Activated CD8-positive, alpha-beta memory T cell treated with anti-CD3 and anti-CD28 coated beads for 1 hour (primary cell): ENCODE data around the gene ARSB.
"Not testable (repeated sequence)": the region's sequence is repeated elsewhere in the genome, so short reads cannot be mapped to it uniquely, and the experiment has no call there.

ENCODE experiments used
- DNase-seq, 2 donors: peaks; one replicate each; pipeline ENCODE4 v3.0.0-alpha.2; 2020; ENCODE audit warnings: low read depth in 1 of 2; ENCODE audit errors: extremely low read depth in 1 of 2

ARSB gene

GRCh38 chr5:78907255-78907891 is 77.7 kb downstream of the ARSB start:
- no peak for DNase-seq

GRCh38 chr5:78905084-78905938 is 79.8 kb downstream of the ARSB start:
- DNase-seq = no peak

DNA sequence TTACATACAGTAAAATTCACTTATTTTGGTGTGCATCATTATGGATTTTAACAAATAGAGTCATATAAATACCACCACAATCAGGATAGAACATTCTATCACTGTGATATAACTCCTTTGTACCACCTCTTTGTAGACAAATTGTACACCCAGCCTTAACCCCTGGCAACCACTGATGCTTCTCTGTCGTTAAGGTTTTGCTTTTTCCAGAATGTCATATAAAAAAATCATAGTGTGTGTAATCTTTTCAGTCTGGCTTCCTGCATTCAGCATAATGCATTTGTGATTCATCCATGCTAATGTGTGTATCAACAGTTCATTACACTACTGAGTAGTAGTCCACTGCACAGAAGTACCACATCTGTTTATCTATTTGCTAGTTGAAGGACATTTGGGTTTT is 81.2 kb downstream of the ARSB start:
- no peak for DNase-seq

DNA sequence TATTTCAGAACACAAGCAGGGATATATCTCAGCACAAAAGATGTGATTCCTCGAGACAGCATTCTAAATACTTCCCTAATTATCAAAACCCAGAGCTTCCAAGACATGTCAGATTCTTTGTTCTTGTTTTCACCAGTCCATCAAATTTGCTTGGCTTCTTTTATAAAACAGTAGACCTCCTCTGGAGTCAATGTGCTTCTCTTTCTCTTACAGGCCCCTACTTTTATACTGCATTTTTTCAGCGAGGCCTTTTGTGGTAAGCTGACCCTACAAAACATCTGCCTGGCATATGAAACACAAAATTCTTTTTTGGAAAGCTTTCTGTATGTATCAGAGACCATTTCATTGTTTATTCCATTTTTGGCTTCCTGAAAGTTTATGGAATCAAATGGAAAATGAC is 81.8 kb downstream of the ARSB start:
- no peak for DNase-seq

DNA sequence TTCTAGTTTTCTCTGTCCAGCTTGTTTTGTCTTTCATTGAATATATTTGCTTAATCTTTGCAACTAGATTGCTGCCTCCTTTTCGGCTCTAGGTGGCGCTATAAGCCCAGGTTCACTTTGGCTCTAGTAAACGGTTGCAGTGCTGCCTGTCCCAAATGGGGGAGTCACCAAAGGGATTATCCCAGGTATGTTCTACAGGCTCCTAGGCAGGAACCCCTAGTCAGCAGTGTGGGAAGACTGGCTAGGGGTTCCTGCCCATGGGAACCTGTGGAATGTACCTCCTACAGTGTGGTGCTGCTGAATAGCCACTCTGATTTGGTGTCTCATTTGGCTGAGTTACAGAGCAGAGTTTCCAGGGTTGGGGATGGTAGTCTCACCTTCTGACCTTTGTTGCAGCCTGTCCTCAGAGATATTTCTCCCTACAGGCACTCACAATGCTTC is 85.2 kb downstream of the ARSB start:
- no peak for DNase-seq

DNA sequence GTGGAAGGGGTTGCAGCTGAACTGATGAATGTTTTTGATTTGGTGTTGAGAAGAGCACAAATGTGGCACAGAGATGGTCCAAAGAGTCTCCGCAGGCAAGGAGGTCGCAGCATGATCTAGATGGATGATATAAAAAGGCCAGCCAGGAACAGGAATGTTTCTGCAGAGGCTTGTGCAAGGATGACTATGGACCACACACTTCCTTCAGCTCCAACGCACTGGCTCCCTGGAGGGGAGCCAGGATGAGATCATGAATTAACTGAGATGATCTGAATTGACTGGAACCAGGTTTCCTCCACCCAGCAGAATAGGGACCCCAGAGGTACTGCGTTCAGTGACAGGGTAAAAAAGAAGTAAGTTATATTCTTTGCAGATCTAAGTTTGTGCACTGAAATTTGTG is 89.0 kb downstream of the ARSB start:
- DNase-seq = no peak

- no peak for DNase-seq
Observed at GRCh38 chr5:78895616-78896015, 89.5 kb downstream of the ARSB start.

- DNase-seq = no peak
Observed at GRCh38 chr5:78893940-78894677, 91.0 kb downstream of the ARSB start.

DNA sequence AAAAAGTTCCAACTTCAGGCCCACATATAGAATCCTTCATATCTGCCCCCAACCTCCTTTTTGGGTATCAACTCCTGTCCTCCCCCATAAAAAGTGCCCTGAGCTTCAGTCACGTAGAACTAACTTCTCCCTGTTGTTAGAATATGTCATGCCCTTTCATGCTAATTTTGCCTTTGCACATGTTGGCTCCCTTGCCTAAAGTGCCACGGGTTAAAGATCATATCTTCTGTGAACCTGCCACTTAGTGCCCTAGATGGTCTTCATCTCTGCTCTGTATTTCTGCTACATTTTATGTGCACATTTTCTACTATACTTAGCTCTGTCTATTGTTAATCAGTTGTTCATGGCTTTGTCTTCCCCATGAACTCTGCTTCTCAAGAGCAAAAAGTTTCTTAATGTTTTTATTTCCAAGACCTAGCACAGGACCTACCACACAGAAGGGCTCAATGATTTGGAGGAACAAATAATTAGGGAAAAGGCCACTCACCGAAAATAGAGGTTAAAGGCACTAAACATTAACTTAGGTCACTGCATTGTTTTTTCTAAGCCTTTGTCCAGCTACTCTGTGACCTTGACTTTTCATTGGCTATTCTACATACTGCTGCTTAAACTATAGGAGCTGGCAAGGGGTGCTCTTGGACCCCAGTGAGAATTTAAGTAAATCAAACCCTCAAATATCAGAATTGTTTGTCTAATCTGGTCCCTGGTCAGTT is 94.3 kb downstream of the ARSB start:
- DNase-seq = no peak

DNA sequence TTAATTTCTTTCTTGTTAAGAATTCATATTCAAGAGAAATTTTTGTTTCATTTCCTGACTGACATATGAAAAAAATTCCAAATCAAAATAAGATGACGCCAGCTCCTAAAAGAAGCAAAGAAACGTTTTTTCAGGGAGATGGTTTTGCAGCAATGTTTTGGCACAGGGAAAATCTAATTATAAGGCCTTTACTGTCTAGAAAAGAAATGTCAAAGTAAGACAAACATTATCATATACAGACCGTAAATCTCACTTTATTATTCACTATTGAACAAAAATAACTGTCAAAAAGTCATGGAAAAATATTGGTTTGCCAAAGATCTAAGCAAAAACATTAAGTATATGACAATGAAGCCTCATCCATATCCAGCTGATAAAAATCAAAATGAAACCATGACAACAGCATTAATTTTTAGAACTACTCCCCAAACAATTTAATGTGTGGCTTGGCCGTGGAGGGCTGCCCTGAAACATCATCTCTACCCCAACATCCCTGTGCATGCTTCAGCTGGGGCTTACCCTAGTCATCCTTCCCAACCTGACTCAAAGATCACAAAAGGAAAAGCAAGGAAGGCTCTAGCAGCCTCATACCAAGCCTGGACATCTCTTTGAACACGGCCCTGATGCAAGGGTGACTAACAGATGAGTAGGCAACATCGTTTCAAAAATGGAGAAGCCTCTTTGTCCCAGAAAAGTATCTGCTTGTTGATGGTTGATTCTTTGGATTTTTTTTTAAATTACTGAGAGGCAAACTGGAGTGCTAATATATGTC is 95.6 kb downstream of the ARSB start:
- DNase-seq = no peak

DNA sequence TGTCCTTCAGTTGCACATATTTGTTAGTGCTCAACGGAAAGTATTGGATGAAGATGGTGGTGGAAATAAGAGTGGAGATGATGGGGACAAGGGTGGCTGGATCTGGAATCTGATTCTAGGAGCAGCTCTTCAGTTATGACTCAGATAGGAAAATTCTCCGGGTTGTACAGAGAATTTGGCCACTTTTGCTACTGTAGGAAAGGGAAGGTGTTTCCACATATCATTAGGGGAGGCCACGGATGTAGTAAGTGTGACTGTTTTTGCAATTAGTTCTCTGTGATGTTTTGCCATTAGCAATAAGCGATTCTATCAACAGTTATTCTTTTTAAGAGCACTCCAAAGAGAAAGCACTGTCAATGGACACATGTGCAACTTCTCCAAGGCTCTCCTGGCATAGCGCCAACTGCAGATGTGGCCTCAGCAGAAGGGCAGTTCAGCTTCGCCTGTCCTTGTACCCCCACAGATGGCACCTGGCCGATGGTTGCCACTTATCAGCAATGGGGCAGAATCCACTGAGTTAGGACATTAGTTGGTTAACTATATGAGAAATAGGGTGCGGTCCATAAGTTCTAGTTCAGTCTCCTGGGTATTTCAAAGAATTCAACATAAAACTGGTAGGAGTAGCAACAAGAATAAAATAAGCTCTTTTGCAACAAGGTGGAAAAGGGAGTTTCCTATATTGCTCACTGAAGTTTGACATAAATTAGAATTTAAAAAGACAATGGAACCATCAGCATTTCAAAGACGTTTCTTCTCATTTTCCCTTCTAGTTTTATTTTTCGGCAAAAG is 96.3 kb downstream of the ARSB start:
- DNase-seq = no peak

GRCh38 chr5:78887384-78888118 is 97.6 kb downstream of the ARSB start:
- no peak for DNase-seq

DNA sequence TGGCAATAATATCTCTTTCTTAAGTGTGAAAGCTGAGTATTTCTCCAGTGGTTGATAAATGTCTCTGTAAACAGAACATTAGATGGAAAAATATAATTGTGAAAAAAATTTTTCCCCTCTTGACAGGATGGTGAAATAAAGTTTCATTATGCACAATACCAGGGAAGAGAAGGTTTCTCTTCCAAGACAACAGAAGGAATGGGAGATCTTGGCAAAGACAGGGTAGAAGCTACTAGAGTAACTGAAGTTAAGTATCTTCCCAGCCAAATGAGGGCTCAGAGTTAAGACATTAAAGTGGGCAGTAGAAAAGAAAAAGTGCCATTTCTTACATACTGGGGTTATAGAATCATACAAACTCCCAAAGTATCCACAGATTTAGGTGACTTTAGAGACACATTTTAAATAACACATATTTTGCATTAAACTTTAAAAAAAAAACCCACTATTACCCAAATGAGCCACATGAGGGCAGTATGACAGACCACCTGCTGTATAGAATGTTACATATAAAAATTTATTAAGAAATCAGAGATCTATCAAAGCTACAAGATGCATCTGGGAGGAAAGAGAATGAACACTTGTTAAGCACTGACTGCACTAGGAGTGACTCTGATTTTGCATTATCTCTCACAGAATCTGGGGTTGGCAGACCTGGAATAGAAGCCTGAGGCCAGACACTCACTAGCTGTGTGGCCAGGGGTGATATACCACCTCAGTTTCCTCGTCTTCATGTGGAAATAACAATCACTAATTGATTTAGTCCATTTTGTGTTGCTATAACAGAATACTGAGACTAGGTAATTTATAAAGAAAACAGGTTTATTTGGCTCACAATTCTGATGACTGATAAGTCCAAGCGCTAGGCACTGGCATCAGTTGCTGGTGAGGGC is 98.5 kb downstream of the ARSB start:
- no peak for DNase-seq

- DNase-seq = no peak
Observed at GRCh38 chr5:78881884-78882283, 103.2 kb downstream of the ARSB start.

GRCh38 chr5:78879516-78879915 is 105.6 kb downstream of the ARSB start:
- no peak for DNase-seq

- DNase-seq = not testable (repeated sequence)
Observed at GRCh38 chr5:78866076-78866475, 119.0 kb downstream of the ARSB start.

GRCh38 chr5:78858364-78858763 is 126.7 kb downstream of the ARSB start:
- no peak for DNase-seq

GRCh38 chr5:78855026-78855425 is 130.1 kb downstream of the ARSB start:
- no peak for DNase-seq
